ENCODE data around the gene GVQW3.
"Not testable (repeated sequence)": the region's sequence is repeated elsewhere in the genome, so short reads cannot be mapped to it uniquely, and the experiment has no call there.

The GVQW3 gene

GRCh38 chr11:76392870-76393269 is 11.7 kb downstream of the GVQW3 start:
- TF ChIP-seq, protein P1, sequence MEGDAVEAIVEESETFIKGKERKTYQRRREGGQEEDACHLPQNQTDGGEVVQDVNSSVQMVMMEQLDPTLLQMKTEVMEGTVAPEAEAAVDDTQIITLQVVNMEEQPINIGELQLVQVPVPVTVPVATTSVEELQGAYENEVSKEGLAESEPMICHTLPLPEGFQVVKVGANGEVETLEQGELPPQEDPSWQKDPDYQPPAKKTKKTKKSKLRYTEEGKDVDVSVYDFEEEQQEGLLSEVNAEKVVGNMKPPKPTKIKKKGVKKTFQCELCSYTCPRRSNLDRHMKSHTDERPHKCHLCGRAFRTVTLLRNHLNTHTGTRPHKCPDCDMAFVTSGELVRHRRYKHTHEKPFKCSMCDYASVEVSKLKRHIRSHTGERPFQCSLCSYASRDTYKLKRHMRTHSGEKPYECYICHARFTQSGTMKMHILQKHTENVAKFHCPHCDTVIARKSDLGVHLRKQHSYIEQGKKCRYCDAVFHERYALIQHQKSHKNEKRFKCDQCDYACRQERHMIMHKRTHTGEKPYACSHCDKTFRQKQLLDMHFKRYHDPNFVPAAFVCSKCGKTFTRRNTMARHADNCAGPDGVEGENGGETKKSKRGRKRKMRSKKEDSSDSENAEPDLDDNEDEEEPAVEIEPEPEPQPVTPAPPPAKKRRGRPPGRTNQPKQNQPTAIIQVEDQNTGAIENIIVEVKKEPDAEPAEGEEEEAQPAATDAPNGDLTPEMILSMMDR (IDR thresholded peaks at IDR 0.05; ENCODE audit: insufficient read depth, low read depth, low read length, missing control alignments): no peak
- no peak overlapping the region for H3K4me3 ChIP-seq (ENCODE audit: low read length)
- no peak for DNase-seq (ENCODE audit: low read depth)

GRCh38 chr11:76394411-76394810 is 13.3 kb downstream of the GVQW3 start:
- TF ChIP-seq, protein P1 (IDR thresholded peaks at IDR 0.05; ENCODE audit: insufficient read depth, low read depth, low read length, missing control alignments): no peak
- H3K4me3 ChIP-seq (ENCODE audit: low read length): no peak overlapping the region
- DNase-seq (ENCODE audit: low read depth): no peak

- no peak overlapping the region for H3K4me3 ChIP-seq (ENCODE audit: low read length)
- TF ChIP-seq, protein P1 (IDR thresholded peaks at IDR 0.05; ENCODE audit: insufficient read depth, low read depth, low read length, missing control alignments): no peak
- DNase-seq (ENCODE audit: low read depth): no peak
These were observed 14.2 kb downstream of the GVQW3 start for GRCh38 chr11:76395296-76395695.

DNA sequence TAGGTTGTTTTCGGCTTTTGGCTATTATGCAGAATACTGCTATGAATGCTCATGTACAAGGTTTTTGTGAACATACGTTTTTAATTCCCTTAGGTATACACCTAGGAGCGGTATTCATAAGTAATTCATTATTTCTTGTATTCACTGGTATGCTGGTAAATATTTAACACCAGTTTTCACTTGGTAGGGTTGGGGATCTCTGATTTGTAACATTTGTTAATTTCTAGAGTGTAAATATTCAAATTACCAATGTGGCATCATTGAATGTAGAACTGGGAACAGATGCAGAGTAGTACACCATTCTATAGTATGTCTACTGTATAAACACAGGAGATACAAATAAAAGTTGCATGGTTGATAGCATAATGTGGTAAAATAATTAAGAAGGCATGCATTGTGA is 16.3 kb downstream of the GVQW3 start:
- TF ChIP-seq, protein P1 (IDR thresholded peaks at IDR 0.05; ENCODE audit: insufficient read depth, low read depth, low read length, missing control alignments): no peak
- H3K4me3 ChIP-seq (ENCODE audit: low read length): no peak overlapping the region
- no peak for DNase-seq (ENCODE audit: low read depth)

DNA sequence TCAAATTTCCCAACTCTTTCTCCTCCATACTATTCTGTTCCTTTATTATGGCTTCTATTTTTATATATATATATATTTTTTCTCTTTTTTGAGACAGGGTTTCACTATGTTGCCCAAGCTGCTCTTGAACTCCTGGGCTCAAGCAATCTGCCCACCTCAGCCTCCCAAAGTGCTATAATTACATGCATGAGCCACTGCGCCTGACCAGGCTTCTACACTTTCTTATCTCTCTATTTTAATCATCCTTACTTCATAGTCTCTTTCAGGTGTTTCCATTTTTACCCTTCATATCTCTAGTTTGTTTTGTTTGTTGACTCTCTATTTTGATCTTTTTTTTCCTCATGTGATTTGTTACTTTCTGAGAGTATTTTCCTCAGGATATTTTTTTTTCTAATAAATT is 19.8 kb downstream of the GVQW3 start:
- TF ChIP-seq, protein P1 (IDR thresholded peaks at IDR 0.05; ENCODE audit: insufficient read depth, low read depth, low read length, missing control alignments): no peak
- no peak for DNase-seq (ENCODE audit: low read depth)
- no peak overlapping the region for H3K4me3 ChIP-seq (ENCODE audit: low read length)

- not testable (repeated sequence) for H3K4me3 ChIP-seq (ENCODE audit: low read length); DNase-seq (ENCODE audit: low read depth)
These were observed 20.4 kb downstream of the GVQW3 start for GRCh38 chr11:76401484-76401883.

DNA sequence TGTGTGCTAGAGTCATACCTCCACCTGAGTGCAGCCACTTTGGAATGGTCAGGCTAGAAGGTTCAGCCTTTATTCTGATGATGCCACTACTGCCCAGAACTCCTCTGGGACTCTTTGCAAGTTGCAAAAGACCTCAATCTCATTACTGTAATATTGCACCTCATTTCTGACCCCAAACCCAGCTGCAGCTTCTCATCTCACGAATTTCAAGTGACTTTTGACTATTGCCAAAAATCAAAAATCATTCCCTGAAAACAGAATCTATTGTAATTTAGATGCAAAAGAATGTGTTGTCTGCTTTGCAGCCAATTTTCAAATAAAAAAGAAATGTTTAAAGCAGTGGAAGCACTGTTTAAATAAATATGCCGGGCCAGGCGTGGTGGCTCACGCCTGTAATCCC is 25.2 kb downstream of the GVQW3 start:
- H3K4me3 ChIP-seq (ENCODE audit: low read length): no peak overlapping the region
- no peak for DNase-seq (ENCODE audit: low read depth)
- TF ChIP-seq, protein P1 (IDR thresholded peaks at IDR 0.05; ENCODE audit: insufficient read depth, low read depth, low read length, missing control alignments): no peak
